Transverse colon (tissue), 4 donors: Measurements from ENCODE around the gene CHRM4. TPM values are rescaled to one million over a fixed set of nuclear protein-coding genes. Genes with fewer than 3 reads are reported as not detected.

Experiments used
- DNase-seq: peaks from one replicate; pipeline ENCODE4 v3.0.0-alpha.2; 2019
- H3K27ac ChIP-seq, 4 donors: fragments of 200-600 bp; sonication (generic); 2 replicates each; pipeline ENCODE4 v1.5.1; 2016 to 2018; ENCODE audit warnings: inconsistent platforms in 4 of 4
- H3K27me3 ChIP-seq: fragments of 200-600 bp; sonication (generic); 2 replicates; pipeline ENCODE4 v1.5.1; 2017; ENCODE audit warnings: inconsistent platforms
- H3K36me3 ChIP-seq, 4 donors: fragments of 200-600 bp; sonication (generic); 2 replicates each; pipeline ENCODE4 v1.5.1; 2017 to 2019; ENCODE audit warnings: inconsistent platforms in 4 of 4
- H3K4me1 ChIP-seq, 4 donors: fragments of 200-600 bp; sonication (generic); 2 replicates each; pipeline ENCODE4 v1.5.1; 2017 to 2020; ENCODE audit warnings: inconsistent platforms in 4 of 4
- H3K4me3 ChIP-seq, 4 donors: fragments of 200-600 bp; sonication (generic); 1 replicate in 1 of 4; 2 replicates in 3 of 4; pipeline versions ENCODE4 v1.5.1 to v1.6.1; 2017 to 2019; ENCODE audit warnings: inconsistent platforms in 4 of 4
- H3K9me3 ChIP-seq, 2 donors: fragments of 200-600 bp; sonication (generic); 2 replicates each; pipeline ENCODE4 v1.5.1; 2017 to 2019; ENCODE audit warnings: inconsistent platforms in 2 of 2
- EP300 ChIP-seq: sonication (generic); formaldehyde crosslinking; IDR thresholded peaks from one replicate; pipeline ENCODE4 v1.6.1; 2017; ENCODE audit warnings: antibody characterized with exemption, low read depth
- POLR2A ChIP-seq: fragments of 450-650 bp; IDR thresholded peaks from one replicate; pipeline ENCODE4 v1.6.1; 2016; ENCODE audit warnings: antibody characterized with exemption, mild to moderate bottlenecking, moderate library complexity
- POLR2AphosphoS5 ChIP-seq, 3 donors: sonication (generic); formaldehyde crosslinking; IDR thresholded peaks; one replicate each; pipeline ENCODE4 v1.6.1; 2016; ENCODE audit warnings: antibody characterized with exemption in 3 of 3
- WGBS, 2 donors: methylation state at CpG; one replicate each; pipeline ENCODE4 v1.1.5; 2018; ENCODE audit warnings: low coverage in 1 of 2; 5-methylcytosine and 5-hydroxymethylcytosine counted together
- in situ Hi-C, 4 donors: fragments of 200-750 bp; cut with MboI; loops; one replicate each; pipeline versions ENCODE4 v1.15.0 to v1.15.1; 2017; ENCODE audit warnings: low sequenced_read_pairs in 3 of 4, low pct_ligation_motif_present in 1 of 4, low pct_unique_long_range_greater_than_20kb in 1 of 4
- intact Hi-C: fragments of 100-400 bp; cut with DNase I; formaldehyde crosslinking; loops from one replicate; pipeline ENCODE4 v1.15.1; 2023; ENCODE audit warnings: low total_unique reads
- total RNA-seq, 4 donors: library from RNA; depleted of rRNA; stranded (reverse); fragments of >200 nt; gene quantifications; one replicate each; pipeline ENCODE4 v1.1.0, GENCODE V29; 2016
- TF ChIP-seq, protein P1 (sequence below), 5 experiments: fragments of 200-600 bp in 3 of 5; fragments of 450-650 bp in 2 of 5; sonication (generic) in 3 of 5; IDR thresholded peaks; 1 replicate in 2 of 5; 2 replicates in 3 of 5; pipeline ENCODE4 v1.5.1; 2016 to 2017; ENCODE audit warnings: antibody characterized with exemption in 5 of 5, inconsistent platforms in 3 of 5, mild to moderate bottlenecking in 2 of 5, moderate library complexity in 1 of 5

CHRM4 gene
- total RNA-seq, 4 donors from 2014 or later = 0.82 to 3.3 TPM; not detected in 2

GRCh38 chr11:46363455-46364005 is 28.0 kb downstream of the CHRM4 start:
- 94% methylated on average over 17 of the region's 21 CpGs; no CpG with 5 or more reads in 1 of the 2 donors for whole genome bisulfite sequencing, 2 donors
- intact Hi-C loops = no loop called here
- H3K27ac ChIP-seq = peak overlapping the region; percentile 27 to 80 (median 69)

DNA sequence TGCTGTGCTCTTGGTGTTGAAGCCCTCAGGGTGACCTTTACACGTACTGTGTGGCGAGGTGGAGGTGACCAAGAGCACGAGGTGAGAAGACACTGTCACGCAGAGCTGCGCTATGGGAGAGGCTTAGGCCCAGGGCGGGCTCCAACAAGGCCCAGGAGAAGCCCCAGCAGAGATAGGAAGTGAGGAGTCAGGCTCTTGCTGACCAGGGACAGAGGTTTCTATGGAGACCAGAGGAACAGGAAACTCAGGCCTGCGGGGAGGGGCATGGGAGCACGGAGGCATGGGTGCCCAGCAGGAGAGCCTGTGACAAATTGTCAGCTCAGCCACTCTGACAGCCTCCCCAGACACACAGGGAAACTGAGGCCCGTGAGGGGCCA is 28.6 kb downstream of the CHRM4 start:
- H3K27me3 ChIP-seq = no peaks in the 10 kb centered on the region
- in situ Hi-C loops = no loop called here
- peaks cover 23 to 37% (median 27%) of the 10 kb centered on the region in 4 donors for H3K4me1 ChIP-seq
- TF ChIP-seq, protein P1, sequence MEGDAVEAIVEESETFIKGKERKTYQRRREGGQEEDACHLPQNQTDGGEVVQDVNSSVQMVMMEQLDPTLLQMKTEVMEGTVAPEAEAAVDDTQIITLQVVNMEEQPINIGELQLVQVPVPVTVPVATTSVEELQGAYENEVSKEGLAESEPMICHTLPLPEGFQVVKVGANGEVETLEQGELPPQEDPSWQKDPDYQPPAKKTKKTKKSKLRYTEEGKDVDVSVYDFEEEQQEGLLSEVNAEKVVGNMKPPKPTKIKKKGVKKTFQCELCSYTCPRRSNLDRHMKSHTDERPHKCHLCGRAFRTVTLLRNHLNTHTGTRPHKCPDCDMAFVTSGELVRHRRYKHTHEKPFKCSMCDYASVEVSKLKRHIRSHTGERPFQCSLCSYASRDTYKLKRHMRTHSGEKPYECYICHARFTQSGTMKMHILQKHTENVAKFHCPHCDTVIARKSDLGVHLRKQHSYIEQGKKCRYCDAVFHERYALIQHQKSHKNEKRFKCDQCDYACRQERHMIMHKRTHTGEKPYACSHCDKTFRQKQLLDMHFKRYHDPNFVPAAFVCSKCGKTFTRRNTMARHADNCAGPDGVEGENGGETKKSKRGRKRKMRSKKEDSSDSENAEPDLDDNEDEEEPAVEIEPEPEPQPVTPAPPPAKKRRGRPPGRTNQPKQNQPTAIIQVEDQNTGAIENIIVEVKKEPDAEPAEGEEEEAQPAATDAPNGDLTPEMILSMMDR (IDR thresholded peaks at IDR 0.05) = no peak
- no peak for TF ChIP-seq POLR2A
- no peak for TF ChIP-seq POLR2AphosphoS5 (IDR thresholded peaks at IDR 0.05)
- no peak for TF ChIP-seq EP300
- no peak for DNase-seq
- 76% methylated on average over 9 of the region's 9 CpGs; no CpG with 5 or more reads in 1 of the 2 donors for WGBS, 2 donors
- intact Hi-C loops = no loop called here
- H3K27ac ChIP-seq = peak overlapping the region; percentile 67 to 80 (median 74)
- no peaks in the 10 kb centered on the region for H3K36me3 ChIP-seq
- H3K9me3 ChIP-seq = no peaks in the 10 kb centered on the region
- H3K4me3 ChIP-seq = no peak overlapping the region

More at GRCh38 chr11:46363455-46364005, 28.0 kb downstream of the CHRM4 start:
- no peaks in the 10 kb centered on the region for H3K27me3 ChIP-seq
- TF ChIP-seq POLR2A (no peak), POLR2AphosphoS5 (IDR thresholded peaks at IDR 0.05) (no peak), EP300 (no peak)
- TF ChIP-seq, protein P1 (IDR thresholded peaks at IDR 0.05) = no peak
- in situ Hi-C loops = no loop called here
- no peaks in the 10 kb centered on the region for H3K9me3 ChIP-seq
- no peak overlapping the region for H3K4me3 ChIP-seq
- H3K36me3 ChIP-seq = no peaks in the 10 kb centered on the region
- DNase-seq = no peak
- peaks cover 23 to 37% (median 27%) of the 10 kb centered on the region in 4 donors for H3K4me1 ChIP-seq

- Histone ChIP-seq H3K9me3 (no peaks in the 10 kb centered on the region), H3K4me1 (peaks cover 22 to 41% (median 26%) of the 10 kb centered on the region in 4 donors), H3K36me3 (no peaks in the 10 kb centered on the region), H3K27me3 (no peaks in the 10 kb centered on the region), H3K27ac (peak overlapping the region; percentile 67 to 80 (median 74)), H3K4me3 (peak overlapping the region in 3 of 4 donors; percentile 9 to 40 (median 24))
- in situ Hi-C loops = no loop called here
- DNase-seq = no peak
- intact Hi-C loops = no loop called here
- WGBS, 2 donors = 83% methylated on average over 15 of the region's 20 CpGs; no CpG with 5 or more reads in 1 of the 2 donors
- TF ChIP-seq POLR2AphosphoS5 (IDR thresholded peaks at IDR 0.05) = no peak
- TF ChIP-seq, protein P1 (IDR thresholded peaks at IDR 0.05) = no peak
- no peak for TF ChIP-seq POLR2A
- no peak for TF ChIP-seq EP300
Measured at GRCh38 chr11:46362156-46363030, 29.2 kb downstream of the CHRM4 start.
